ENCODE measurements around the gene USP34. TPM values are rescaled to one million over a fixed set of nuclear protein-coding genes. Genes with fewer than 3 reads are reported as not detected.
A peak's percentile ranks its signal among the peaks of the same experiment; 100 is the strongest.

Gene USP34
- total and polyA plus RNA-seq, 2 experiments from 2014 or later: 81.8 to 157 TPM

GRCh38 chr2:61435291-61435690, 35.6 kb downstream of the USP34 start (continued):
- TF ChIP-seq CTCF (conservative IDR thresholded peaks at IDR 0.05; ENCODE audit: low read depth in 2 of 2) (no peak), ZNF114 (CRISPR knock-in tag; IDR thresholded peaks at IDR 0.05) (no peak), EZH2 (IDR thresholded peaks at IDR 0.05; ENCODE audit: low read depth, unreplicated experiment) (no peak), POLR2AphosphoS5 (IDR thresholded peaks at IDR 0.05; ENCODE audit: low read depth) (no peak), STAT1 (IDR thresholded peaks at IDR 0.05; ENCODE audit: unreplicated experiment) (no peak), JUNB (IDR thresholded peaks at IDR 0.05; ENCODE audit: unreplicated experiment) (no peak), REST (IDR thresholded peaks at IDR 0.05; ENCODE audit: unreplicated experiment) (no peak), ZNF331 (CRISPR knock-in tag; IDR thresholded peaks at IDR 0.05; ENCODE audit: low read depth) (no peak), EZH2phosphoT487 (IDR thresholded peaks at IDR 0.05; ENCODE audit: unreplicated experiment) (no peak)

- no peaks in the 10 kb centered on the region for H3K9me3 Mint-ChIP-seq
- peaks cover 17% of the 10 kb centered on the region for H3K36me3 Mint-ChIP-seq (ENCODE audit: low read depth)
- no peak overlapping the region for H3K27ac ChIP-seq (ENCODE audit: low read depth)
- ATAC-seq (peak; percentile 17; the same call in 2 of the 3 replicates), DNase-seq (ENCODE audit: low spot score) (no peak)
- H3K27me3 ChIP-seq (ENCODE audit: insufficient read depth): no peaks in the 10 kb centered on the region
- peak overlapping the region; percentile 16; the same call in 1 of the 2 replicates for H3K4me2 ChIP-seq
- no peaks in the 10 kb centered on the region for H3K36me3 ChIP-seq (ENCODE audit: insufficient read depth)
- TF ChIP-seq EZH2 (IDR thresholded peaks at IDR 0.05; ENCODE audit: low read depth, unreplicated experiment) (no peak), ZNF331 (CRISPR knock-in tag; IDR thresholded peaks at IDR 0.05; ENCODE audit: low read depth) (no peak)
- H3K4me3 ChIP-seq: no peak overlapping the region
- no peaks in the 10 kb centered on the region for H3F3A ChIP-seq (replicated peaks; ENCODE audit: low read depth)
- peaks cover 2% of the 10 kb centered on the region for H3K27me3 Mint-ChIP-seq (ENCODE audit: insufficient read depth, low read depth, poor library complexity)
- H3K79me2 ChIP-seq (replicated peaks; ENCODE audit: insufficient read depth): peaks cover 100% of the 10 kb centered on the region
- H4K20me1 ChIP-seq (replicated peaks; ENCODE audit: insufficient read depth): peaks cover 51% of the 10 kb centered on the region
- peaks cover 31% of the 10 kb centered on the region for H3K4me1 Mint-ChIP-seq
- H2AFZ ChIP-seq: no peak overlapping the region
- H3K9me2 ChIP-seq (ENCODE audit: insufficient read depth): no peaks in the 10 kb centered on the region; the same call in 1 of the 2 replicates
- no peak overlapping the region for H3K4me3 Mint-ChIP-seq
- peaks cover 3% of the 10 kb centered on the region; the same call in 1 of the 2 replicates for H3K4me1 ChIP-seq (ENCODE audit: insufficient read depth)
- H3K27ac Mint-ChIP-seq: no peak overlapping the region; the same call in 1 of the 2 replicates
Measured at GRCh38 chr2:61434314-61434713, 36.6 kb downstream of the USP34 start.
